ENCODE data around the gene PFN2.
"Not testable (repeated sequence)": the region's sequence is repeated elsewhere in the genome, so short reads cannot be mapped to it uniquely, and the experiment has no call there.

Gene PFN2

DNA sequence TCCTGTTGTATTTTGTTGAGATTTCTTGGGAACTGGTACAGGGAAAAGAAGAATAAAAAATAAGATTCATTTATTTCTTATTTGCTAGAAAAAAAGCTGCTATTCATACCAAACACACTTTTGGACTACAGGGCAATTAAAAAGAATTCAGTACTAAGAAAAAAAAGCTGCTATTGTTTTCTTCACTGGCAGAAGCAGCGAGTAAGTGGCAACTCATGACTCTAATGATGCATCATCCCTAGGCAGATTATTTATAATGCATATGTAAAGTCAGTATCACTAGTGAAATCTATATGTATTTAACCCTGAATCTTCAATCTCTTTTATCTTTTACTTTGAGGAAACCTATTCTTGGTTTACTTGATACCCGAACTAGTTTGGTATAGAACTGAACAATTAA, 15.2 kb downstream of the PFN2 start:
- no peak overlapping the region for H3K27ac ChIP-seq
- no peak for TF ChIP-seq CTCF (conservative IDR thresholded peaks at IDR 0.05)

GRCh38 chr3:149954812-149955211, 15.9 kb downstream of the PFN2 start:
- no peak overlapping the region for H3K27ac ChIP-seq
- TF ChIP-seq CTCF (conservative IDR thresholded peaks at IDR 0.05), result no peak

DNA sequence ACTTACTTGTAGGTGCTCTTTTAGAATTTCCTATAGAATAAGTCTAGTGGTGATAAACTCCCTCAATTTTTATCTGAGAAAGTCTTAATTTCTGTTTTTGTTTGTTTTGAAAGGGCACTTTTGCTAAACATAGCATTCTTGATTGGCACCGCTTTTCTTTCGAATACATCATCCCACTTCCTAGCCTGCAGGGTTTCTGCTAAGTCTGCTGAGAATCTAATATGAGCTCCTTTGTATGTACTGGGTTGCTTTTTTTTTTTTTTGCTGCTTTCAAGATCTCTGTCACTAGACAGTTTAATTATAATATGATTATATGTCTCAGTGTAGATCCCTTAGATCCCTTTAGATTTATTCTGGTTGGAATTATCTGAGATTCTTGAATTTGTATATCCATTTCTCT, 21.5 kb downstream of the PFN2 start:
- no peak overlapping the region for H3K27ac ChIP-seq
- no peak for TF ChIP-seq CTCF (conservative IDR thresholded peaks at IDR 0.05)

- no peak overlapping the region for H3K27ac ChIP-seq
- no peak for TF ChIP-seq CTCF (conservative IDR thresholded peaks at IDR 0.05)
These were observed 23.5 kb downstream of the PFN2 start for GRCh38 chr3:149947231-149947630.

DNA sequence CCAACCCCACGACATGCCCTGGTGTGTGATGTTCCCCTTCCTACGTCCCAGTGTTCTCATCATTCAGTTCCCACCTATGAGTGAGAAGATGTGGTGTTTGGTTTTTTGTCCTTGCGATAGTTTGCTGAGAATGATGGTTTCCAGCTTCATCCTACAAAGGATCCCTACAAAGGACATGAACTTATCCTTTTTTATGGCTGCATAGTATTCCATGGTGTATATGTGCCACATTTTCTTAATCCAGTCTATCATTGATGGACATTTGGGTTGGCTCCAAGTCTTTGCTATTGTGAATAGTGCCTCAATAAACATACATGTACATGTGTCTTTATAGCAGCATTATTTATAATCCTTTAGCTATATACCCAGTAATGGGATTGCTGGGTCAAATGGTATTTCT, 26.7 kb downstream of the PFN2 start:
- not testable (repeated sequence) for H3K27ac ChIP-seq

DNA sequence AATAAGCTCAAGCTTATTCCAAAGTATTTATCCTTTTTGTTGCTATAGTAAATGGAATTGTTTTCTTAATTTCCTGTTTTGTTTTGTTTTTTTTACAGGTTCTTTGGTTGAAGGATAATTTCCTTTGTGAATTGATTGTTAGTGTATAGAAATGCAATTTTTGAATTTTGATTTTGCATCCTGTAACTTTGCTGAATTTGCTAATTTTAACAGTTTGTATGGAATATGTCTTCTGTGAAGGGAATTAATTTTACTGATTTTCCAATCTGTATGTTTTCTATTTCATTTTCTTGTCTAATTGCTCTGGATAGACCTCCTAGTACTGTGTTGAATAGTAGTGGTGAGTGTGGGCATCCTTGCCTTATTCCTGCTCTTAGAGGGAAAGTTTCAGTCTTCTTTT, 28.3 kb downstream of the PFN2 start:
- TF ChIP-seq CTCF (conservative IDR thresholded peaks at IDR 0.05), result no peak
- no peak overlapping the region for H3K27ac ChIP-seq

- TF ChIP-seq CTCF (conservative IDR thresholded peaks at IDR 0.05), result no peak
- no peak overlapping the region for H3K27ac ChIP-seq
These were observed 28.7 kb downstream of the PFN2 start for GRCh38 chr3:149941946-149942345.

GRCh38 chr3:149941186-149941585, 29.5 kb downstream of the PFN2 start:
- TF ChIP-seq CTCF (conservative IDR thresholded peaks at IDR 0.05), result no peak

GRCh38 chr3:149938392-149939055, 32.2 kb downstream of the PFN2 start:
- not testable (repeated sequence) for H3K27ac ChIP-seq

More at GRCh38 chr3:149941186-149941585, 29.5 kb downstream of the PFN2 start:
- no peak overlapping the region for H3K27ac ChIP-seq

Data from VCaP (cell line).